ENCODE results near the gene COL23A1.

DNA sequence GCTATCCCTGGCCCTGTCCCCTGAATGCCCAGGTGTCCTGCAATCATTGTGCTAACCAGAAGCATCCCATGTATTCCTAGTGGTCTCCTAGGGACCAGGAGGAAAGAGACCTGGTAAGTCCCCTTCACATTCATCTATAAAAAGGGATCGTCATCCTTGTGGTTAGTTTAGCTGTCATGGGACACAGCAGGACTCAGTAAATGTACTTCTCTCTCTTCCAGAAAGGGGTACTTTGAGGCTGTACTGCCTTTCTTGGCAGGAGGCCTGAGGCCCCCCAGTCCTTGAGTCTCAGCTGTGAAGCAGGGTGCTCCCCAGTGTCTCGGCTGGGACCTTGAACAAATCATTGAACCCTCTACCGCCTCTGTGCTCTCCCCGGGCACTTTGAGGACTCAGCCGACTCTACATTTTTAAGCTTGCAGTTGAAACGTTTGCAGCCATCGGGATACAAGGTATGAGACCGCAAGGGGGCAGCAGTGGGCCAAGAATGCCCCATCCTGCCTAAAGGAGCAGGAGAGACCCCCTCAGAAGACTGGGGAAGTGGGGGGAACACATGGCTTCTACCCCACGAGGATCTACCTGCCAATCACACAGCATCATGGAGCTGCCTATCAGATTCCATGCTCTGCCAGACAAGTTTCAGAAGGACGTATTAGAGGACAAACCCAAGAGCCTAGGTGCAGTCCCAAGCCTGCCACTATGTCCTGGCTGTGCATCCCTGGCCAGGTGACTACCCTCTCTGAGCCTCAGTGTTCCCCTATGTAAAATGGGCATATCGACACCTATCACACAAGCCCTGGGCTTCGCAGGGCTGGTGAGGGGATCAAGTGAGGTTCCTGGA, 355.2 kb downstream of the COL23A1 start:
- TF ChIP-seq CTCF (conservative IDR thresholded peaks at IDR 0.05 in 1 of 2, IDR thresholded peaks at IDR 0.05 in 1 of 2; ENCODE audit: low read depth in 1 of 2, low read length in 2 of 2): peak; percentile 71 to 82
- TF ChIP-seq EZH2 (IDR thresholded peaks at IDR 0.05; ENCODE audit: low read length, missing control alignments): no peak

Data from fibroblast of lung (primary cell).